ENCODE measurements around the gene MXD1. TPM values are rescaled to one million over a fixed set of nuclear protein-coding genes. Genes with fewer than 3 reads are reported as not detected.

MXD1 gene
- polyA plus RNA-seq, 1 donor (not counting 4 experiments of a cell fraction or from before 2014, with no cell fraction given), result 15.9 TPM

DNA sequence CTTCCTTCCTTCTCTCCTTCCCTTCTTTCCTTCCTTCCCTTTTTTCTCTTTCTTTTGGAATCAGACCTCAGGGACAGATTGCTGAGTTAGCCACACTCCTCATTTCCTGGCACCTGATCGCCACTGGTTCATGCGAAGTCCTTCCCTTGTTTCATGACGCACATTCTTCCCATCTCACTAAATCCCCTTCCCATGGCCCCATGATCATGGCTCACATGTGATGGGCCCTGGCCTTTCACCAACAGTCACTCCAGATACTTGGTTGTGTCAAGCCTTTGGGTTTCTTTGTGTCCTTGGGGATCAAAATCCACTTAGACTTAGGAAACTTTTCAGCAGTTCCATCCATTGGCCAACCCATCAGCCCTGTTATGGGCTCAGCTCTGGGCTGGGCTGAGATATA, 70.3 kb downstream of the MXD1 start:
- dilution Hi-C loops (cut with MboI; ENCODE audit: extremely low pct_ligation_motif_present, low sequenced_read_pairs), result no loop called here
- H4K20me1 ChIP-seq (ENCODE audit: control insufficient read depth, extremely low read depth, insufficient read depth, low read length), result no peaks in the 10 kb centered on the region
- no peaks in the 10 kb centered on the region for H3K9me3 ChIP-seq (ENCODE audit: control insufficient read depth, low read depth, low read length)
- no peaks in the 10 kb centered on the region for H3K9me1 ChIP-seq (ENCODE audit: control insufficient read depth, extremely low read depth, insufficient read depth, low read length)
- no peaks in the 10 kb centered on the region for H3K79me2 ChIP-seq (ENCODE audit: control insufficient read depth, insufficient read depth, low read length)
- no peak overlapping the region for H3K4me2 ChIP-seq (ENCODE audit: control insufficient read depth, extremely low read depth, insufficient read depth, low read depth, low read length)
- TF ChIP-seq, protein P1, sequence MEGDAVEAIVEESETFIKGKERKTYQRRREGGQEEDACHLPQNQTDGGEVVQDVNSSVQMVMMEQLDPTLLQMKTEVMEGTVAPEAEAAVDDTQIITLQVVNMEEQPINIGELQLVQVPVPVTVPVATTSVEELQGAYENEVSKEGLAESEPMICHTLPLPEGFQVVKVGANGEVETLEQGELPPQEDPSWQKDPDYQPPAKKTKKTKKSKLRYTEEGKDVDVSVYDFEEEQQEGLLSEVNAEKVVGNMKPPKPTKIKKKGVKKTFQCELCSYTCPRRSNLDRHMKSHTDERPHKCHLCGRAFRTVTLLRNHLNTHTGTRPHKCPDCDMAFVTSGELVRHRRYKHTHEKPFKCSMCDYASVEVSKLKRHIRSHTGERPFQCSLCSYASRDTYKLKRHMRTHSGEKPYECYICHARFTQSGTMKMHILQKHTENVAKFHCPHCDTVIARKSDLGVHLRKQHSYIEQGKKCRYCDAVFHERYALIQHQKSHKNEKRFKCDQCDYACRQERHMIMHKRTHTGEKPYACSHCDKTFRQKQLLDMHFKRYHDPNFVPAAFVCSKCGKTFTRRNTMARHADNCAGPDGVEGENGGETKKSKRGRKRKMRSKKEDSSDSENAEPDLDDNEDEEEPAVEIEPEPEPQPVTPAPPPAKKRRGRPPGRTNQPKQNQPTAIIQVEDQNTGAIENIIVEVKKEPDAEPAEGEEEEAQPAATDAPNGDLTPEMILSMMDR (optimal IDR thresholded peaks at IDR 0.05 in 1 of 3, IDR thresholded peaks at IDR 0.05 in 1 of 3, conservative IDR thresholded peaks at IDR 0.05 in 1 of 3; ENCODE audit: extremely low read depth in 1 of 3, insufficient read depth in 2 of 3, low read length in 3 of 3), result no peak
- no peak for TF ChIP-seq EZH2 (IDR thresholded peaks at IDR 0.05; ENCODE audit: low read length)
- FAIRE-seq, result no peak
- no peak overlapping the region for H2AFZ ChIP-seq (ENCODE audit: control insufficient read depth, low read length)
- no peaks in the 10 kb centered on the region for H3K27me3 ChIP-seq (ENCODE audit: control insufficient read depth, extremely low read depth, insufficient read depth, low read length)
- DNase-seq (ENCODE audit: low read depth, low spot score), result no peak
- no peaks in the 10 kb centered on the region for H3K36me3 ChIP-seq (ENCODE audit: control insufficient read depth in 2 of 2, extremely low read depth in 1 of 2, insufficient read depth in 2 of 2, low read length in 2 of 2)
- H3K4me1 ChIP-seq (ENCODE audit: control insufficient read depth, extremely low read depth, insufficient read depth, low read length), result no peaks in the 10 kb centered on the region
- no peak overlapping the region for H3K4me3 ChIP-seq (ENCODE audit: control insufficient read depth in 2 of 3, extremely low read depth in 1 of 3, insufficient read depth in 2 of 3, low read depth in 1 of 3, low read length in 3 of 3)
- no peak overlapping the region for H3K27ac ChIP-seq (ENCODE audit: control insufficient read depth, insufficient read depth, low read length)
- H3K9ac ChIP-seq (ENCODE audit: control insufficient read depth, extremely low read depth, insufficient read depth, low read length), result no peak overlapping the region

DNA sequence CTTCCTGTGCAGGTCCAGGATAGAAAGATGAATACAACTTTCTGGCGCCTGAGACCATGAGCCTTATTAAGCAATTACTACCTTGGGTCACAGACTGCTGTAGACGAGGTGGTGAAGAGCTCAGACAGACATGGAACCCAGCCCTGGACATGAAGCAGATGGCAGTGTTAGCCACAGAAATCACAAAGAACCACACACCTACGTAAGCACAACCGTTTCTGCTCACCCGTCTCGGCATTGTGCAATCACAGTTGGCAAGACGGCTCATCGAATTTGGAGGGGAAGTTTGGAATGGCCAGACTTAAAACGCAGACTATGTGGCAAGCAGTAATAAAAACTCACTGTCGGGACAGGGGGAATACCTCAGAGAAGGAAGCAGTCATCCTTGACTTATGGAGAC, 70.8 kb downstream of the MXD1 start:
- H3K4me3 ChIP-seq (ENCODE audit: control insufficient read depth in 2 of 3, extremely low read depth in 1 of 3, insufficient read depth in 2 of 3, low read depth in 1 of 3, low read length in 3 of 3), result no peak overlapping the region
- dilution Hi-C loops (cut with MboI; ENCODE audit: extremely low pct_ligation_motif_present, low sequenced_read_pairs), result no loop called here
- H3K4me2 ChIP-seq (ENCODE audit: control insufficient read depth, extremely low read depth, insufficient read depth, low read depth, low read length), result no peak overlapping the region
- no peak for TF ChIP-seq EZH2 (IDR thresholded peaks at IDR 0.05; ENCODE audit: low read length)
- no peaks in the 10 kb centered on the region for H4K20me1 ChIP-seq (ENCODE audit: control insufficient read depth, extremely low read depth, insufficient read depth, low read length)
- no peak overlapping the region for H3K9ac ChIP-seq (ENCODE audit: control insufficient read depth, extremely low read depth, insufficient read depth, low read length)
- H3K79me2 ChIP-seq (ENCODE audit: control insufficient read depth, insufficient read depth, low read length), result no peaks in the 10 kb centered on the region
- H3K27ac ChIP-seq (ENCODE audit: control insufficient read depth, insufficient read depth, low read length), result no peak overlapping the region
- FAIRE-seq (no peak), DNase-seq (ENCODE audit: low read depth, low spot score) (no peak)
- H3K27me3 ChIP-seq (ENCODE audit: control insufficient read depth, extremely low read depth, insufficient read depth, low read length), result no peaks in the 10 kb centered on the region
- no peaks in the 10 kb centered on the region for H3K4me1 ChIP-seq (ENCODE audit: control insufficient read depth, extremely low read depth, insufficient read depth, low read length)
- no peaks in the 10 kb centered on the region for H3K36me3 ChIP-seq (ENCODE audit: control insufficient read depth in 2 of 2, extremely low read depth in 1 of 2, insufficient read depth in 2 of 2, low read length in 2 of 2)
- no peak overlapping the region for H2AFZ ChIP-seq (ENCODE audit: control insufficient read depth, low read length)
- no peaks in the 10 kb centered on the region for H3K9me3 ChIP-seq (ENCODE audit: control insufficient read depth, low read depth, low read length)
- H3K9me1 ChIP-seq (ENCODE audit: control insufficient read depth, extremely low read depth, insufficient read depth, low read length), result no peaks in the 10 kb centered on the region

DNA sequence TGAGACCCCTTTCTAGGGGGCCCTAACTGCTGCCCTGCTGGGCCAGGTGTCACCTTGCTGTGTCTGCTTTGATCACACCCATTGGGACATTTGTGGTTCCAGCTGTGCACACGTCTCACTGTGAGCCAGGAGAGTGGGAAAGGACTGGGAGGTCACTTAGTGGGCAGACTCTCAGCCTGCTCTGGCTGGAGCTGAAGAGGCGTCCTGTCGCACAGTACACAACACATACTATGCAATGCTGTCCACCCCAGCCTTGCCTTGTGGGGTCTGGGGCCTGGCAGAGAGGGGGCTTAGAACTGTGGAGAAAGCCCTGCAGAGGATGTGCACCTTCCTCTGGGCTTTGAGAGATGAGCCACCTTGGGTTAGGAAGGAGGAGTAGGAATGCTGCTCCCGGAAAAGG, 71.8 kb downstream of the MXD1 start:
- DNase-seq (ENCODE audit: low read depth, low spot score) (no peak), FAIRE-seq (no peak)
- Histone ChIP-seq H3K36me3 (ENCODE audit: control insufficient read depth in 2 of 2, extremely low read depth in 1 of 2, insufficient read depth in 2 of 2, low read length in 2 of 2) (no peaks in the 10 kb centered on the region), H3K9me3 (ENCODE audit: control insufficient read depth, low read depth, low read length) (no peaks in the 10 kb centered on the region), H3K27me3 (ENCODE audit: control insufficient read depth, extremely low read depth, insufficient read depth, low read length) (no peaks in the 10 kb centered on the region), H3K79me2 (ENCODE audit: control insufficient read depth, insufficient read depth, low read length) (no peaks in the 10 kb centered on the region), H2AFZ (ENCODE audit: control insufficient read depth, low read length) (no peak overlapping the region), H3K4me2 (ENCODE audit: control insufficient read depth, extremely low read depth, insufficient read depth, low read depth, low read length) (no peak overlapping the region), H3K9ac (ENCODE audit: control insufficient read depth, extremely low read depth, insufficient read depth, low read length) (no peak overlapping the region), H3K9me1 (ENCODE audit: control insufficient read depth, extremely low read depth, insufficient read depth, low read length) (no peaks in the 10 kb centered on the region), H3K27ac (ENCODE audit: control insufficient read depth, insufficient read depth, low read length) (no peak overlapping the region), H4K20me1 (ENCODE audit: control insufficient read depth, extremely low read depth, insufficient read depth, low read length) (no peaks in the 10 kb centered on the region), H3K4me3 (ENCODE audit: control insufficient read depth in 2 of 3, extremely low read depth in 1 of 3, insufficient read depth in 2 of 3, low read depth in 1 of 3, low read length in 3 of 3) (no peak overlapping the region), H3K4me1 (ENCODE audit: control insufficient read depth, extremely low read depth, insufficient read depth, low read length) (no peaks in the 10 kb centered on the region)
- TF ChIP-seq, protein P1 (optimal IDR thresholded peaks at IDR 0.05 in 1 of 3, IDR thresholded peaks at IDR 0.05 in 1 of 3, conservative IDR thresholded peaks at IDR 0.05 in 1 of 3; ENCODE audit: extremely low read depth in 1 of 3, insufficient read depth in 2 of 3, low read length in 3 of 3), result no peak
- TF ChIP-seq EZH2 (IDR thresholded peaks at IDR 0.05; ENCODE audit: low read length), result no peak
- dilution Hi-C loops (cut with MboI; ENCODE audit: extremely low pct_ligation_motif_present, low sequenced_read_pairs), result no loop called here

Measured in keratinocyte (primary cell).